ENCODE data around the gene HACD2. TPM values are rescaled to one million over a fixed set of nuclear protein-coding genes. Genes with fewer than 3 reads are reported as not detected.

The HACD2 gene
- total RNA-seq, 1 donor from 2014 or later, result 30.4 TPM

DNA sequence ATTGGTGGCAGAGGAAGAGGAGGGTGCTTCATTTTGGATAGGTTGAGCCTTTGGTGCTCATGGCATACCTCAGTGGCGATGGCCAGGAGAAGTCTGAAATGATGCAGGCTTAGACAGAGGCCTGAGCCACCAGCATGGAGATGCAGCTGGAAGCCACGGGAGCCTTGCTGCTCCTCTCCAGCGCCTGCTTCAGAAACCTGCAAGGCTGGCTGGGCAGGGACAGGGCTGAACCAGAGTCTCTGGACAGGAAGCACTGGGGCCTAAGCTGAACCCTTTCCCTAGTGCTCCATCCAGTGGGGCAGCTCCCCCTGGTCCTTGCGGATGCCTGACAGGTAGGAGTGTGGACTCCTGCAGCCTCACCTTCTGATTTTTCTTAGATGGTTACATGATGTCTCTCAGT, 99.3 kb downstream of the HACD2 start:
- no peaks in the 10 kb centered on the region for H3K36me3 Mint-ChIP-seq
- no peak overlapping the region for H3K27ac Mint-ChIP-seq

GRCh38 chr3:123483146-123483545, 101.7 kb downstream of the HACD2 start:
- no peak overlapping the region for H3K4me3 Mint-ChIP-seq
- H3K36me3 Mint-ChIP-seq, result no peaks in the 10 kb centered on the region
- H3K4me1 Mint-ChIP-seq (ENCODE audit: unreplicated experiment), result no peaks in the 10 kb centered on the region
- H3K27ac Mint-ChIP-seq, result no peak overlapping the region
- peaks cover 7% of the 10 kb centered on the region for H3K27me3 Mint-ChIP-seq
- DNase-seq (ENCODE audit: extremely low spot score, unreplicated experiment), result no peak
- TF ChIP-seq, protein P1, sequence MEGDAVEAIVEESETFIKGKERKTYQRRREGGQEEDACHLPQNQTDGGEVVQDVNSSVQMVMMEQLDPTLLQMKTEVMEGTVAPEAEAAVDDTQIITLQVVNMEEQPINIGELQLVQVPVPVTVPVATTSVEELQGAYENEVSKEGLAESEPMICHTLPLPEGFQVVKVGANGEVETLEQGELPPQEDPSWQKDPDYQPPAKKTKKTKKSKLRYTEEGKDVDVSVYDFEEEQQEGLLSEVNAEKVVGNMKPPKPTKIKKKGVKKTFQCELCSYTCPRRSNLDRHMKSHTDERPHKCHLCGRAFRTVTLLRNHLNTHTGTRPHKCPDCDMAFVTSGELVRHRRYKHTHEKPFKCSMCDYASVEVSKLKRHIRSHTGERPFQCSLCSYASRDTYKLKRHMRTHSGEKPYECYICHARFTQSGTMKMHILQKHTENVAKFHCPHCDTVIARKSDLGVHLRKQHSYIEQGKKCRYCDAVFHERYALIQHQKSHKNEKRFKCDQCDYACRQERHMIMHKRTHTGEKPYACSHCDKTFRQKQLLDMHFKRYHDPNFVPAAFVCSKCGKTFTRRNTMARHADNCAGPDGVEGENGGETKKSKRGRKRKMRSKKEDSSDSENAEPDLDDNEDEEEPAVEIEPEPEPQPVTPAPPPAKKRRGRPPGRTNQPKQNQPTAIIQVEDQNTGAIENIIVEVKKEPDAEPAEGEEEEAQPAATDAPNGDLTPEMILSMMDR (conservative IDR thresholded peaks at IDR 0.05), result no peak
- H3K9me3 Mint-ChIP-seq, result no peaks in the 10 kb centered on the region

More for the DNA sequence above, 99.3 kb downstream of the HACD2 start:
- H3K27me3 Mint-ChIP-seq, result no peaks in the 10 kb centered on the region
- H3K4me1 Mint-ChIP-seq (ENCODE audit: unreplicated experiment), result peaks cover 4% of the 10 kb centered on the region
- no peak for DNase-seq (ENCODE audit: extremely low spot score, unreplicated experiment)
- no peaks in the 10 kb centered on the region for H3K9me3 Mint-ChIP-seq
- no peak overlapping the region for H3K4me3 Mint-ChIP-seq
- TF ChIP-seq, protein P1 (conservative IDR thresholded peaks at IDR 0.05), result no peak

DNA sequence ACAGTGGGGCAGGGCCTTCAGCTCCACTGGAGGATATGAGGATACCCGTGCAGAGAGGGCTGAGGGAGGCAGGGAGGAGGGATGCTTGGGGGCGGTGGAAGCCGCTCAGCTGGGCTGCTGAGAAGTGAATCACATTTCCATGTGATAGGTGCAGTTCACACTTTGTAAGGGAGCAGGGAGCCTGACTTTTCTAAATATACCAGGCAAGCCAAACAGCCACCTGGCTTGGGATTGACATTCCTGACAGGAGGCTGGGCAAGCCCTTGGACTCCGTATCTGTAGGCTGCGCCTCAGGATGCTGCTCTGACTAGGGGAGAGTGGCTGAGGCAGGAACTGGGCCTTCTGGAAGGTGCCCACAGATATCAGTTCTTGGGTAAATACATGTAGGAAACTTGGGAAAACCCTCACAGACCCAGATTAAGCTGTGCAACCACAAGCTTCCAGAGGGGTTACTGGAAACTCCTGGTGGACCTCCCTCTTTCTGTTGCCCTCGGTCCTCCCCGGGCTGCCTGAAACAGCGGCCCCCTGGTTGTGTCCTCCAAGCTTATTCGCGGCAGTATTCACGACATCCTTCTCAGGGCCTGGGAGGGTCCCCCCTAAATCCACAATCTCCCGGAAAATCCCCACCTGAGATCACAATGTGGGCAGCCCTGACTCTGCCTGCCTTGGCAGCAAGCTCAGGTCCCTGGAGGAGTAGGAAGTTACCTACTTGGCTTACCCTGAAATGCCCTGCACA, 103.0 kb downstream of the HACD2 start:
- Mint-ChIP-seq H3K4me1 (ENCODE audit: unreplicated experiment) (no peaks in the 10 kb centered on the region), H3K27me3 (peaks cover 14% of the 10 kb centered on the region), H3K36me3 (no peaks in the 10 kb centered on the region), H3K9me3 (no peaks in the 10 kb centered on the region), H3K4me3 (no peak overlapping the region), H3K27ac (no peak overlapping the region)
- TF ChIP-seq, protein P1 (conservative IDR thresholded peaks at IDR 0.05), result no peak
- DNase-seq (ENCODE audit: extremely low spot score, unreplicated experiment), result no peak

GRCh38 chr3:123481071-123481470, 103.8 kb downstream of the HACD2 start:
- no peaks in the 10 kb centered on the region for H3K36me3 Mint-ChIP-seq
- H3K4me3 Mint-ChIP-seq, result no peak overlapping the region
- H3K4me1 Mint-ChIP-seq (ENCODE audit: unreplicated experiment), result no peaks in the 10 kb centered on the region
- H3K27me3 Mint-ChIP-seq, result peaks cover 15% of the 10 kb centered on the region
- no peak for DNase-seq (ENCODE audit: extremely low spot score, unreplicated experiment)
- TF ChIP-seq, protein P1 (conservative IDR thresholded peaks at IDR 0.05), result no peak
- no peak overlapping the region for H3K27ac Mint-ChIP-seq
- H3K9me3 Mint-ChIP-seq, result no peaks in the 10 kb centered on the region

GRCh38 chr3:123480428-123480827, 104.4 kb downstream of the HACD2 start:
- TF ChIP-seq, protein P1 (conservative IDR thresholded peaks at IDR 0.05), result no peak
- H3K4me1 Mint-ChIP-seq (ENCODE audit: unreplicated experiment), result no peaks in the 10 kb centered on the region
- peaks cover 15% of the 10 kb centered on the region for H3K27me3 Mint-ChIP-seq
- no peaks in the 10 kb centered on the region for H3K36me3 Mint-ChIP-seq
- no peak overlapping the region for H3K27ac Mint-ChIP-seq
- no peak overlapping the region for H3K4me3 Mint-ChIP-seq
- no peaks in the 10 kb centered on the region for H3K9me3 Mint-ChIP-seq
- DNase-seq (ENCODE audit: extremely low spot score, unreplicated experiment), result no peak
